GM23338 (cell line): ENCODE data around the gene SAMD4A. TPM values are rescaled to one million over a fixed set of nuclear protein-coding genes. Genes with fewer than 3 reads are reported as not detected.

ENCODE experiments used
- ATAC-seq: fragments of 200-7000 bp; cut with Tn5 transposase; 3 replicates; pipeline ENCODE4 v1.9.1; 2020
- DNase-seq: peaks from one replicate; pipeline ENCODE4 v3.0.0-alpha.2; 2015; ENCODE audit warnings: low spot score
- H2AFZ ChIP-seq: fragments of 200-600 bp; sonication (generic); 2 replicates; pipeline ENCODE4 v1.8.0; 2016; ENCODE audit warnings: antibody characterized with exemption, mild to moderate bottlenecking, moderate library complexity
- H3F3A ChIP-seq: fragments of 200-600 bp; sonication (generic); replicated peaks from 2 replicates; pipeline ENCODE4 v1.8.0; 2017; ENCODE audit warnings: antibody characterized with exemption, mixed run types, low read depth
- H3K27ac ChIP-seq: fragments of 200-600 bp; sonication (generic); 2 replicates; pipeline ENCODE4 v1.6.1; 2016; ENCODE audit warnings: low read depth
- H3K27me3 ChIP-seq: fragments of 200-600 bp; sonication (generic); 2 replicates; pipeline ENCODE4 v1.8.0; 2016; ENCODE audit warnings: mild to moderate bottlenecking, mixed run types, moderate library complexity; ENCODE audit not compliant: insufficient read depth
- H3K36me3 ChIP-seq: fragments of 200-600 bp; sonication (generic); 2 replicates; pipeline ENCODE4 v1.8.0; 2016; ENCODE audit warnings: mild to moderate bottlenecking; ENCODE audit not compliant: insufficient read depth
- H3K4me1 ChIP-seq: fragments of 200-600 bp; sonication (generic); 2 replicates; pipeline ENCODE4 v1.8.0; 2016; ENCODE audit warnings: mild to moderate bottlenecking, moderate library complexity; ENCODE audit not compliant: insufficient read depth
- H3K4me2 ChIP-seq: fragments of 200-600 bp; sonication (generic); 2 replicates; pipeline ENCODE4 v1.7.1; 2017; ENCODE audit warnings: mixed run types
- H3K4me3 ChIP-seq: fragments of 200-600 bp; sonication (generic); 2 replicates; pipeline ENCODE4 v1.6.1; 2016; ENCODE audit warnings: mixed run types
- H3K79me2 ChIP-seq: fragments of 200-600 bp; sonication (generic); replicated peaks from 2 replicates; pipeline ENCODE4 v1.8.0; 2017; ENCODE audit warnings: mild to moderate bottlenecking; ENCODE audit not compliant: insufficient read depth
- H3K9me2 ChIP-seq: fragments of 200-600 bp; sonication (generic); 2 replicates; pipeline ENCODE4 v1.8.0; 2017; ENCODE audit not compliant: insufficient read depth
- H4K20me1 ChIP-seq: fragments of 200-600 bp; sonication (generic); replicated peaks from 2 replicates; pipeline ENCODE4 v1.8.0; 2017; ENCODE audit warnings: mild to moderate bottlenecking; ENCODE audit not compliant: insufficient read depth
- H3K27ac Mint-ChIP-seq: 2 replicates; pipeline ENCODE4 v1.8.0; 2020; ENCODE audit warnings: inconsistent platforms, mild to moderate bottlenecking, moderate library complexity, mixed read lengths
- H3K27me3 Mint-ChIP-seq: 3 replicates; pipeline ENCODE4 v1.8.0; 2022; ENCODE audit warnings: low read depth, mild to moderate bottlenecking, moderate library complexity, mixed read lengths, inconsistent platforms; ENCODE audit not compliant: insufficient read depth, poor library complexity
- H3K36me3 Mint-ChIP-seq: 3 replicates; pipeline ENCODE4 v1.8.0; 2021; ENCODE audit warnings: low read depth, mild to moderate bottlenecking, inconsistent platforms, moderate library complexity, mixed read lengths
- H3K4me1 Mint-ChIP-seq: 3 replicates; pipeline ENCODE4 v1.8.0; 2020; ENCODE audit warnings: mild to moderate bottlenecking, inconsistent platforms, mixed read lengths
- H3K4me3 Mint-ChIP-seq: 3 replicates; pipeline ENCODE4 v1.8.0; 2021; ENCODE audit warnings: moderate library complexity, mild to moderate bottlenecking, inconsistent platforms, mixed read lengths
- H3K9me3 Mint-ChIP-seq: 3 replicates; pipeline ENCODE4 v1.8.0; 2020; ENCODE audit warnings: moderate library complexity, mild to moderate bottlenecking, inconsistent platforms, mixed read lengths
- CREB1 ChIP-seq: fragments of 250-450 bp; sonication (Bioruptor Pico); IDR thresholded peaks from 2 replicates; pipeline ENCODE4 v1.5.0; 2020; ENCODE audit warnings: low read depth, mild to moderate bottlenecking, moderate library complexity
- EZH2 ChIP-seq: fragments of 200-600 bp; sonication (generic); IDR thresholded peaks from one replicate; pipeline ENCODE4 v1.8.0; 2017; ENCODE audit warnings: antibody characterized with exemption, mild to moderate bottlenecking, low read depth; ENCODE audit not compliant: unreplicated experiment
- EZH2phosphoT487 ChIP-seq: fragments of 200-600 bp; sonication (generic); IDR thresholded peaks from one replicate; pipeline ENCODE4 v1.8.1; 2018; ENCODE audit warnings: antibody characterized with exemption; ENCODE audit not compliant: unreplicated experiment
- JUNB ChIP-seq: IDR thresholded peaks from one replicate; pipeline ENCODE4 v1.6.1; 2016; ENCODE audit warnings: antibody characterized with exemption; ENCODE audit not compliant: unreplicated experiment
- NANOG ChIP-seq: IDR thresholded peaks from 2 replicates; pipeline ENCODE4 v1.6.1; 2016; ENCODE audit warnings: antibody characterized with exemption, borderline replicate concordance
- POLR2AphosphoS5 ChIP-seq: IDR thresholded peaks from 2 replicates; pipeline ENCODE4 v1.6.1; 2016; ENCODE audit warnings: antibody characterized with exemption, low read depth
- STAT1 ChIP-seq: IDR thresholded peaks from one replicate; pipeline ENCODE4 v1.6.1; 2016; ENCODE audit warnings: antibody characterized with exemption; ENCODE audit not compliant: unreplicated experiment
- ZNF114 ChIP-seq: fragments of 250-450 bp; sonication (Bioruptor Pico); IDR thresholded peaks from 2 replicates; pipeline ENCODE4 v1.5.0; 2020; ENCODE audit warnings: mild to moderate bottlenecking, moderate library complexity
- ZNF331 ChIP-seq: fragments of 250-450 bp; sonication (Bioruptor Pico); IDR thresholded peaks from 2 replicates; pipeline ENCODE4 v1.5.0; 2020; ENCODE audit warnings: low read depth, mild to moderate bottlenecking, moderate library complexity
- polyA plus RNA-seq: library from polyadenylated mRNA; unstranded; fragments of >200 nt; fragmentation: Nextera tagmentation; extraction: Ambion mirVana; gene quantifications from 2 replicates; pipeline ENCODE4 v1.2.1, GENCODE V29; 2016
- total RNA-seq: library from RNA; depleted of rRNA; stranded (reverse); fragments of >200 nt; shearing (Covaris generic); gene quantifications from 2 replicates; pipeline ENCODE4 v1.2.3, GENCODE V29; 2014
- TF ChIP-seq, protein P1 (sequence below): IDR thresholded peaks from one replicate; pipeline ENCODE4 v1.6.1; 2018; ENCODE audit warnings: antibody characterized with exemption; ENCODE audit not compliant: unreplicated experiment
- TF ChIP-seq, protein P2 (sequence below): fragments of 250-450 bp; sonication (Bioruptor Pico); IDR thresholded peaks from 2 replicates; pipeline ENCODE4 v1.5.0; 2020; ENCODE audit warnings: mild to moderate bottlenecking, moderate library complexity
- TF ChIP-seq, protein P3 (sequence below): IDR thresholded peaks from 2 replicates; pipeline ENCODE4 v1.6.1; 2016; ENCODE audit warnings: antibody characterized with exemption
- TF ChIP-seq, protein P4 (sequence below), 2 experiments: fragments of 200-600 bp in 1 of 2; sonication (generic) in 1 of 2; conservative IDR thresholded peaks; 2 replicates each; pipeline versions ENCODE4 v1.5.1 to v1.6.1; 2016 to 2017; ENCODE audit warnings: antibody characterized with exemption in 2 of 2, low read depth in 2 of 2, mild to moderate bottlenecking in 2 of 2, moderate library complexity in 1 of 2

The SAMD4A gene
- total and polyA plus RNA-seq, 2 experiments from 2014 or later, result 1.6 to 6.9 TPM

DNA sequence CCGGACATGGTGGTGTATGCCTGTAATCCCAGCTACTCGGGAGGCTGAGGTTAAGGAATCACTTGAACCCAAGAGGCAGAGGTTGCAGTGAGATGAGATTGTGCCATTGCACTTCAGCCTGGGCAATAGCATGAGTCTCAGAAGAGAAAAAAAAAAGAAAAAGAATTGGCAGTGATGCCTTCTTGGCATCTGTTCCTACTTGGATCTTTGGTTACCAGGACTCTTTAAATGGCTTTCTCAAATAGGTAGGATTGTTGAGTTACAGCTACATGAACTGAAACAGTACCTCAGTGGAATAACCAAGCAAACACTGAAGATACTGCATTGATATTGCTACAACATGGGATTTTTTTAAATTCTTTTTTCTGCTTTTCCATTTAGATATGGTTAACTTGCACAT, 136.8 kb downstream of the SAMD4A start:
- peaks cover 9% of the 10 kb centered on the region for H3K4me1 Mint-ChIP-seq
- H3K36me3 Mint-ChIP-seq, result no peaks in the 10 kb centered on the region
- no peak for TF ChIP-seq STAT1
- TF ChIP-seq POLR2AphosphoS5, result no peak
- TF ChIP-seq ZNF331 (CRISPR knock-in tag), result no peak
- TF ChIP-seq EZH2, result no peak
- TF ChIP-seq, protein P1, sequence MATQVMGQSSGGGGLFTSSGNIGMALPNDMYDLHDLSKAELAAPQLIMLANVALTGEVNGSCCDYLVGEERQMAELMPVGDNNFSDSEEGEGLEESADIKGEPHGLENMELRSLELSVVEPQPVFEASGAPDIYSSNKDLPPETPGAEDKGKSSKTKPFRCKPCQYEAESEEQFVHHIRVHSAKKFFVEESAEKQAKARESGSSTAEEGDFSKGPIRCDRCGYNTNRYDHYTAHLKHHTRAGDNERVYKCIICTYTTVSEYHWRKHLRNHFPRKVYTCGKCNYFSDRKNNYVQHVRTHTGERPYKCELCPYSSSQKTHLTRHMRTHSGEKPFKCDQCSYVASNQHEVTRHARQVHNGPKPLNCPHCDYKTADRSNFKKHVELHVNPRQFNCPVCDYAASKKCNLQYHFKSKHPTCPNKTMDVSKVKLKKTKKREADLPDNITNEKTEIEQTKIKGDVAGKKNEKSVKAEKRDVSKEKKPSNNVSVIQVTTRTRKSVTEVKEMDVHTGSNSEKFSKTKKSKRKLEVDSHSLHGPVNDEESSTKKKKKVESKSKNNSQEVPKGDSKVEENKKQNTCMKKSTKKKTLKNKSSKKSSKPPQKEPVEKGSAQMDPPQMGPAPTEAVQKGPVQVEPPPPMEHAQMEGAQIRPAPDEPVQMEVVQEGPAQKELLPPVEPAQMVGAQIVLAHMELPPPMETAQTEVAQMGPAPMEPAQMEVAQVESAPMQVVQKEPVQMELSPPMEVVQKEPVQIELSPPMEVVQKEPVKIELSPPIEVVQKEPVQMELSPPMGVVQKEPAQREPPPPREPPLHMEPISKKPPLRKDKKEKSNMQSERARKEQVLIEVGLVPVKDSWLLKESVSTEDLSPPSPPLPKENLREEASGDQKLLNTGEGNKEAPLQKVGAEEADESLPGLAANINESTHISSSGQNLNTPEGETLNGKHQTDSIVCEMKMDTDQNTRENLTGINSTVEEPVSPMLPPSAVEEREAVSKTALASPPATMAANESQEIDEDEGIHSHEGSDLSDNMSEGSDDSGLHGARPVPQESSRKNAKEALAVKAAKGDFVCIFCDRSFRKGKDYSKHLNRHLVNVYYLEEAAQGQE, result no peak
- TF ChIP-seq, protein P2, sequence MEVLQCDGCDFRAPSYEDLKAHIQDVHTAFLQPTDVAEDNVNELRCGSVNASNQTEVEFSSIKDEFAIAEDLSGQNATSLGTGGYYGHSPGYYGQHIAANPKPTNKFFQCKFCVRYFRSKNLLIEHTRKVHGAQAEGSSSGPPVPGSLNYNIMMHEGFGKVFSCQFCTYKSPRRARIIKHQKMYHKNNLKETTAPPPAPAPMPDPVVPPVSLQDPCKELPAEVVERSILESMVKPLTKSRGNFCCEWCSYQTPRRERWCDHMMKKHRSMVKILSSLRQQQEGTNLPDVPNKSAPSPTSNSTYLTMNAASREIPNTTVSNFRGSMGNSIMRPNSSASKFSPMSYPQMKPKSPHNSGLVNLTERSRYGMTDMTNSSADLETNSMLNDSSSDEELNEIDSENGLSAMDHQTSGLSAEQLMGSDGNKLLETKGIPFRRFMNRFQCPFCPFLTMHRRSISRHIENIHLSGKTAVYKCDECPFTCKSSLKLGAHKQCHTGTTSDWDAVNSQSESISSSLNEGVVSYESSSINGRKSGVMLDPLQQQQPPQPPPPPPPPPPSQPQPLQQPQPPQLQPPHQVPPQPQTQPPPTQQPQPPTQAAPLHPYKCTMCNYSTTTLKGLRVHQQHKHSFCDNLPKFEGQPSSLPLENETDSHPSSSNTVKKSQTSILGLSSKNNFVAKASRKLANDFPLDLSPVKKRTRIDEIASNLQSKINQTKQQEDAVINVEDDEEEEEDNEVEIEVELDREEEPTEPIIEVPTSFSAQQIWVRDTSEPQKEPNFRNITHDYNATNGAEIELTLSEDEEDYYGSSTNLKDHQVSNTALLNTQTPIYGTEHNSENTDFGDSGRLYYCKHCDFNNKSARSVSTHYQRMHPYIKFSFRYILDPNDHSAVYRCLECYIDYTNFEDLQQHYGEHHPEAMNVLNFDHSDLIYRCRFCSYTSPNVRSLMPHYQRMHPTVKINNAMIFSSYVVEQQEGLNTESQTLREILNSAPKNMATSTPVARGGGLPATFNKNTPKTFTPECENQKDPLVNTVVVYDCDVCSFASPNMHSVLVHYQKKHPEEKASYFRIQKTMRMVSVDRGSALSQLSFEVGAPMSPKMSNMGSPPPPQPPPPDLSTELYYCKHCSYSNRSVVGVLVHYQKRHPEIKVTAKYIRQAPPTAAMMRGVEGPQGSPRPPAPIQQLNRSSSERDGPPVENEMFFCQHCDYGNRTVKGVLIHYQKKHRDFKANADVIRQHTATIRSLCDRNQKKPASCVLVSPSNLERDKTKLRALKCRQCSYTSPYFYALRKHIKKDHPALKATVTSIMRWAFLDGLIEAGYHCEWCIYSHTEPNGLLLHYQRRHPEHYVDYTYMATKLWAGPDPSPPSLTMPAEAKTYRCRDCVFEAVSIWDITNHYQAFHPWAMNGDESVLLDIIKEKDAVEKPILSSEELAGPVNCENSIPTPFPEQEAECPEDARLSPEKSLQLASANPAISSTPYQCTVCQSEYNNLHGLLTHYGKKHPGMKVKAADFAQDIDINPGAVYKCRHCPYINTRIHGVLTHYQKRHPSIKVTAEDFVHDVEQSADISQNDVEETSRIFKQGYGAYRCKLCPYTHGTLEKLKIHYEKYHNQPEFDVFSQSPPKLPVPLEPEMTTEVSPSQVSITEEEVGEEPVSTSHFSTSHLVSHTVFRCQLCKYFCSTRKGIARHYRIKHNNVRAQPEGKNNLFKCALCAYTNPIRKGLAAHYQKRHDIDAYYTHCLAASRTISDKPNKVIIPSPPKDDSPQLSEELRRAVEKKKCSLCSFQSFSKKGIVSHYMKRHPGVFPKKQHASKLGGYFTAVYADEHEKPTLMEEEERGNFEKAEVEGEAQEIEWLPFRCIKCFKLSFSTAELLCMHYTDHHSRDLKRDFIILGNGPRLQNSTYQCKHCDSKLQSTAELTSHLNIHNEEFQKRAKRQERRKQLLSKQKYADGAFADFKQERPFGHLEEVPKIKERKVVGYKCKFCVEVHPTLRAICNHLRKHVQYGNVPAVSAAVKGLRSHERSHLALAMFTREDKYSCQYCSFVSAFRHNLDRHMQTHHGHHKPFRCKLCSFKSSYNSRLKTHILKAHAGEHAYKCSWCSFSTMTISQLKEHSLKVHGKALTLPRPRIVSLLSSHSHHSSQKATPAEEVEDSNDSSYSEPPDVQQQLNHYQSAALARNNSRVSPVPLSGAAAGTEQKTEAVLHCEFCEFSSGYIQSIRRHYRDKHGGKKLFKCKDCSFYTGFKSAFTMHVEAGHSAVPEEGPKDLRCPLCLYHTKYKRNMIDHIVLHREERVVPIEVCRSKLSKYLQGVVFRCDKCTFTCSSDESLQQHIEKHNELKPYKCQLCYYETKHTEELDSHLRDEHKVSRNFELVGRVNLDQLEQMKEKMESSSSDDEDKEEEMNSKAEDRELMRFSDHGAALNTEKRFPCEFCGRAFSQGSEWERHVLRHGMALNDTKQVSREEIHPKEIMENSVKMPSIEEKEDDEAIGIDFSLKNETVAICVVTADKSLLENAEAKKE (CRISPR knock-in tag), result no peak
- TF ChIP-seq CREB1, result no peak
- TF ChIP-seq JUNB, result no peak
- no peak for TF ChIP-seq EZH2phosphoT487
- no peak for TF ChIP-seq ZNF114 (CRISPR knock-in tag)
- TF ChIP-seq, protein P3, sequence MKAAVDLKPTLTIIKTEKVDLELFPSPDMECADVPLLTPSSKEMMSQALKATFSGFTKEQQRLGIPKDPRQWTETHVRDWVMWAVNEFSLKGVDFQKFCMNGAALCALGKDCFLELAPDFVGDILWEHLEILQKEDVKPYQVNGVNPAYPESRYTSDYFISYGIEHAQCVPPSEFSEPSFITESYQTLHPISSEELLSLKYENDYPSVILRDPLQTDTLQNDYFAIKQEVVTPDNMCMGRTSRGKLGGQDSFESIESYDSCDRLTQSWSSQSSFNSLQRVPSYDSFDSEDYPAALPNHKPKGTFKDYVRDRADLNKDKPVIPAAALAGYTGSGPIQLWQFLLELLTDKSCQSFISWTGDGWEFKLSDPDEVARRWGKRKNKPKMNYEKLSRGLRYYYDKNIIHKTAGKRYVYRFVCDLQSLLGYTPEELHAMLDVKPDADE, result no peak
- TF ChIP-seq NANOG, result no peak
- TF ChIP-seq, protein P4, sequence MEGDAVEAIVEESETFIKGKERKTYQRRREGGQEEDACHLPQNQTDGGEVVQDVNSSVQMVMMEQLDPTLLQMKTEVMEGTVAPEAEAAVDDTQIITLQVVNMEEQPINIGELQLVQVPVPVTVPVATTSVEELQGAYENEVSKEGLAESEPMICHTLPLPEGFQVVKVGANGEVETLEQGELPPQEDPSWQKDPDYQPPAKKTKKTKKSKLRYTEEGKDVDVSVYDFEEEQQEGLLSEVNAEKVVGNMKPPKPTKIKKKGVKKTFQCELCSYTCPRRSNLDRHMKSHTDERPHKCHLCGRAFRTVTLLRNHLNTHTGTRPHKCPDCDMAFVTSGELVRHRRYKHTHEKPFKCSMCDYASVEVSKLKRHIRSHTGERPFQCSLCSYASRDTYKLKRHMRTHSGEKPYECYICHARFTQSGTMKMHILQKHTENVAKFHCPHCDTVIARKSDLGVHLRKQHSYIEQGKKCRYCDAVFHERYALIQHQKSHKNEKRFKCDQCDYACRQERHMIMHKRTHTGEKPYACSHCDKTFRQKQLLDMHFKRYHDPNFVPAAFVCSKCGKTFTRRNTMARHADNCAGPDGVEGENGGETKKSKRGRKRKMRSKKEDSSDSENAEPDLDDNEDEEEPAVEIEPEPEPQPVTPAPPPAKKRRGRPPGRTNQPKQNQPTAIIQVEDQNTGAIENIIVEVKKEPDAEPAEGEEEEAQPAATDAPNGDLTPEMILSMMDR (conservative IDR thresholded peaks at IDR 0.05; ENCODE audit: low read depth in 2 of 2), result no peak
- H3K27ac ChIP-seq, result no peak overlapping the region
- H3K27ac Mint-ChIP-seq, result no peak overlapping the region
- no peak overlapping the region for H2AFZ ChIP-seq
- no peaks in the 10 kb centered on the region; the same call in 1 of the 2 replicates for H3K9me2 ChIP-seq
- H3K36me3 ChIP-seq, result no peaks in the 10 kb centered on the region
- no peak overlapping the region for H3K4me3 ChIP-seq
- H3K4me1 ChIP-seq, result 0 out of 2 replicates have a peak, but pooled peaks cover 3% of the 10 kb centered on the region
- no peaks in the 10 kb centered on the region for H4K20me1 ChIP-seq
- no peak overlapping the region for H3K4me3 Mint-ChIP-seq
- no peaks in the 10 kb centered on the region; the same call in 1 of the 2 replicates for H3K27me3 ChIP-seq
- H3K27me3 Mint-ChIP-seq, result no peaks in the 10 kb centered on the region
- H3K9me3 Mint-ChIP-seq, result no peaks in the 10 kb centered on the region
- no peak for DNase-seq
- no peaks in the 10 kb centered on the region for H3K79me2 ChIP-seq
- H3F3A ChIP-seq, result no peaks in the 10 kb centered on the region
- ATAC-seq, result no peak
- H3K4me2 ChIP-seq, result no peak overlapping the region
